ENCODE results near the gene CCDC51.
A peak's percentile ranks its signal among the peaks of the same experiment; 100 is the strongest.
"Not testable (repeated sequence)": the region's sequence is repeated elsewhere in the genome, so short reads cannot be mapped to it uniquely, and the experiment has no call there.

The CCDC51 gene

GRCh38 chr3:48439820-48440589, at the start of gene CCDC51, which contains the start of gene TMA7:
CCDC51 (minus strand) TSS chr3:48440119; CDS start chr3:48435128, 4,991 bp downstream.
TMA7 (plus strand) TSS chr3:48440257; CDS start chr3:48440297, 40 bp downstream.
- peak; percentile 95 for DNase-seq (ENCODE audit: low spot score)

GRCh38 chr3:48486952-48487351, 47.0 kb upstream of the CCDC51 start:
- no peak for DNase-seq (ENCODE audit: low spot score)

GRCh38 chr3:48482822-48483221, 42.9 kb upstream of the CCDC51 start:
- not testable (repeated sequence) for DNase-seq (ENCODE audit: low spot score)

- not testable (repeated sequence) for DNase-seq (ENCODE audit: low spot score)
Measured at GRCh38 chr3:48480891-48481290, 41.0 kb upstream of the CCDC51 start.

DNA sequence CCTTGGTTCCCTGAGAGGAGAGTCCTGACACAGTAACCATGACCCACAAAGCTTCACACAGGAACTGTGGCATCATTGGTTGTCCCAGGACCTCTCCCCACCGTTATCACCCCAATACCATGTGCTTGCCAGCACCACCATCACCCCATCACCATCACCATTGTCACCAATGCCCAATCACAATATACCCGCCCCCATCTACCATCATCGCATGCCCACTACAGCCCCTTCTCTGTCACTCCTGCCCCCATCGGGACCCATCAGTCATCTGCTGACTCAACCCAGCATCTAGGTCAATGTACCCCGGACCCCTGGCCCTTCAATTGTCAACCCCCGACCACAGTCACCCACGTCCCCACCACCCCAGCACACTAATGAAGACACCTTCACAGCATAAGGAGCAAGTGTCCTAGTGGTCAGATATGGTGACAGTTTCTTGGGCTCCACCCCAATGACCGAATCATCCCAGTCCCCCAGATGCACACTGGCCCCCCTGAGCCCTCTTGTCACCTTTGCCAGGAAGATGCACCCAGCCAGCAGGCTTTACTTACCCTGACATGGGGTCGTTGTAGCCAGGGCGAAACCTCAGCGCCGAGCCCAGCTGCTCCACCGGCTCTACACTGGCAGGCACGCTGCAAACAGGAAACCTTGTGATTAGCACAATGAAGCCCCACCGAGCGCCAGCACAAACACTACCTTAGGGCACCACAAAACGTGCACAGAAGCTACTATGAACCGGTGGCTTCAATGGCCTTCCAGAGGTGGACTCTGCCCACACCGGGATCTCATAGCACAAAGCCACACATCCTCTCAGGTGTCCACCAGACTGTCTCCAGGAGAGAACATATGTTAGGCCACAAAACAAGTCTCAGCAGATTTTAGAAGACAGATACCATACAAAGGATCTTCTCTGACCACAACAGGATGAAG, 39.0 kb upstream of the CCDC51 start:
- no peak for DNase-seq (ENCODE audit: low spot score)

DNA sequence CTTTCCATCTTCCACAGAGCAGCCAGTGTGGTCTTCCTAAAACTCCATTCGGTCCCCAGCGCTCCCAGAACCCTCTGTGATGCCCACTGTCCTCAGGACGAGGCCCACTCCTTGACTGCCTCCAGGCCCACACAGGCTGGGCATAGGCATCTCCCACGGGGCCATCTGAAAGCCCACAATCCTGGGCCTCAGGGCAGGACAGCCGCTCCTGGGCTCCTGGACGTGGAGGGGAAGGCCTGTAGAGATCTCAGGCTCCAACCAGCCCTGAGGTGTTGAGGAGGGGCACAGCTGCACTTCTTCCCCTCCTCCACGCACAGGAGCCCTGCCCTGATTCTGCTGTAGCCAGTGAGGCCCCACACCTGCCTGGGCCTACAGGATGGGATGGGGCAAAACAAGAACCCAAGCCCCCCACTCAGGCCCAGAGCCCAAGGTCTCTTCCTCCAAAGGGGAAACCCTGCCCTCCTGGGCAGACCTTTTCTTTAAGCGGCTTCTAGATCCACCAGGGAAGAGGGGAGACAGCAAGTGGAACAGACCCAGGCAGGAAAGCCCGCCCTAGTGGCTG, 38.1 kb upstream of the CCDC51 start:
- DNase-seq (ENCODE audit: low spot score) = no peak

DNA sequence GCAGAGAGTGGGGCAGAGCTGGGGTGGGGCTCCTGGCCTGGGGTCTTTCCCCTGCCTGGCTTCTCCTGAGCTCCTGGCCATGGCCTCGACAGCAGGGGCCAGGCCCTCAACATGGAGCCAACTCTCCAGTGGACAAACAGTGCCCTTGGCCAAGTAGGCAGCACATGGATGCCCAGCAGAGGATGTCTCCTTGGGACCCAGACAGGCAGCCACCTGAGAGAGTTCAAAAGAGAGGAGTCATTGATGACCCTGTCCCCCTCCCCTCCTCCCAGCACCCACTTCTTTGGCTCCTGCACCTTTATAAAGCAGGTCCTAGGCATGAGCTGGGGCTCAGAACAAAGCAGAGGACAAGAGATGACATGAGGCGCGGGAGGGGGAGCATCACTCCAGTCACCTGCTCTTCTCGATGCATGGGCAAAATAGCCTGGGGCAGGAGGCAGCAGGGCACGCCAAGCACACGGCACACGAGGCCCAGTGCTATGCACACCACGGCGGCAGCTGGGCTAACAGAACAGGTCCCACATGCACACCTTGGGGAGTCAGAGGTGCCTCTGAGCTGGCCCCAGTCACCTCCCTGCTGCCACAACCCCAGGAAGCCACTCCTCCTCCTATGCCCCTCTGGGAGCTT, 36.6 kb upstream of the CCDC51 start:
- DNase-seq (ENCODE audit: low spot score) = no peak

- no peak for DNase-seq (ENCODE audit: low spot score)
Measured at GRCh38 chr3:48475188-48475587, 35.3 kb upstream of the CCDC51 start.

- no peak for DNase-seq (ENCODE audit: low spot score)
Measured at GRCh38 chr3:48474619-48475018, 34.7 kb upstream of the CCDC51 start.

GRCh38 chr3:48474031-48474430, 34.1 kb upstream of the CCDC51 start:
- DNase-seq (ENCODE audit: low spot score) = not testable (repeated sequence)

DNA sequence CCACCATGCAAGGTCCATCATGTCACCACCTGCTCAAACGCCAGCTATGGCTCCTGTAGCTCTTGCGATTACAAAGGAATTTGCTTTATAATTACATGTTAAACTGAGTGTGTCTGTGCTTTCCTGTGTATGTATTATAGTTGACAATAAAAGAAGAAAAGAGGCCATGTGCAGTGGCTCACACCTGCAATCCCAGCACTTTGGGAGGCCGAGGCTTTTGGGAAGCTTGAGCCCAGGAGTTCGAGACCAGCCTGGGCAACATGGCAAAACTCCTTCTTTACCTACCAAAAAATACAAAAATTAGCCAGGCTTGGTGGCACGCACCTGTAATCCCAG, 33.7 kb upstream of the CCDC51 start:
- DNase-seq (ENCODE audit: low spot score) = no peak

DNA sequence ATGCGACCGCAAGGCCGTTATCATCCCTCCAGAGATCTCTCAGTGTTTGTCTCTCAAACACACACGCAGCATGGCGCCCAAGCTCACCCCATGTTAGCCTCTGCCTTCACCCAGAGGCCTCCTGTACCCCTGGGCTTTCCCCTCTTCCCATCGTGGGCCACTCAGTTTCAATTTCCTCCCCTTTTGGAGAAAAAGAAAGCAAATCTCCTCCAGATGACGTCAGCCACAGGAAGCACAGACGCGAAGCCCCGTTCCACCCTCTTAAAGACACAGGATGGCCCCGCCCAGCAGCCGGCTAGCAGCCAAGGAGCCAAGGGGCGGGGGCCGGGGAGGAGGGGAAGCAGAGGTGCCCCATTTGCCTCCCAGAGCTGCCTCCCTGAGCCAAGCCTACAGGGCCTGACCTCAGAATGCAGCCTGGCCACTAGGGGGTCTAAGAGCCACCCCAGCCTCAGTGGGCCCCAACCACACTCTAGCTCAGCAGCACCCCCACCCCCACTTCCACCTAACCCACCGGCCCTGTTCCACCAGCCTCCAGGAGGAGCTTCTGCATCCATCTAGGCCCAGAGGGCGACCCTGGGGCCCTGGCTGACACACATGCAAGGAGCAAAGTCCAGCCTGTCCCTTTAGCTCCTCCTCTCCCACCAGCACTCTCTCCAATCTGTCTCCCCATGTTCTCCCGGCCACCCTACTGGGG, 33.2 kb upstream of the CCDC51 start:
- DNase-seq (ENCODE audit: low spot score) = peak; percentile 79

- no peak for DNase-seq (ENCODE audit: low spot score)
Measured at GRCh38 chr3:48472673-48472922, 32.7 kb upstream of the CCDC51 start.

DNA sequence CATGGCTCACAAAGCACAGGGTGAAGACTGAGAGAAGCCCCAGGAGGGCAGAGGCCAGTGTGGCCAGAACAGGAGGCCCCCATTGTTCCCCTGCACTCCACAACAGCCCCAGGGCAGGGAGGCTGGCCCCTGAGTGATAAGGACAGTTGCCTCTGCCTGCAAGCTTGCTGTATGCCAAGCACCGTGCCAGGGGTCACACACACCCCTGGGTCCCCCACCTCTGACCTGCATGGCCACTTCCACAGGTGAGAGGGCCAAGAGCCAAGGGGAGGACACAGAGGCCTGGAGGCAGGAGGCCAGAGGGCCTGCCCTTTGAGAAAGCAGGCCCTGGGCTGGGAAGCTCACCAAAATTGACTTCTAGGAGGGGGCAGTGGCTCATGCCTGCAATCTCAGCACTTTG, 30.4 kb upstream of the CCDC51 start:
- no peak for DNase-seq (ENCODE audit: low spot score)

GRCh38 chr3:48469046-48469915, 29.4 kb upstream of the CCDC51 start:
- DNase-seq (ENCODE audit: low spot score) = no peak

- no peak for DNase-seq (ENCODE audit: low spot score)
Measured at GRCh38 chr3:48468329-48468731, 28.4 kb upstream of the CCDC51 start.

GRCh38 chr3:48467473-48468267, 27.8 kb upstream of the CCDC51 start:
- DNase-seq (ENCODE audit: low spot score) = no peak

GRCh38 chr3:48467110-48467454, 27.2 kb upstream of the CCDC51 start:
- DNase-seq (ENCODE audit: low spot score) = no peak

GRCh38 chr3:48466386-48467109, 26.6 kb upstream of the CCDC51 start:
- peak; percentile 48 for DNase-seq (ENCODE audit: low spot score)
